Measurements from ENCODE around the gene RIMBP2.

Gene RIMBP2

GRCh38 chr12:130611026-130611905, 104.8 kb downstream of the RIMBP2 start:
- Histone ChIP-seq H3K27ac (no peak overlapping the region), H4K20me1 (ENCODE audit: insufficient read depth) (no peaks in the 10 kb centered on the region)

GRCh38 chr12:130609966-130610365, 106.1 kb downstream of the RIMBP2 start:
- no peak overlapping the region for H2AFZ ChIP-seq (ENCODE audit: low read depth)
- no peak overlapping the region for H3K4me2 ChIP-seq
- no peaks in the 10 kb centered on the region for H3K4me1 ChIP-seq (ENCODE audit: low read depth, poor library complexity, severe bottlenecking)
- H3K27ac ChIP-seq = no peak overlapping the region
- no peaks in the 10 kb centered on the region for H3K79me2 ChIP-seq (ENCODE audit: insufficient read depth, low read depth)
- H3K27me3 ChIP-seq (ENCODE audit: insufficient read depth, low read depth) = no peaks in the 10 kb centered on the region
- H3K36me3 ChIP-seq (ENCODE audit: insufficient read depth) = no peaks in the 10 kb centered on the region
- TF ChIP-seq CTCF (conservative IDR thresholded peaks at IDR 0.05; ENCODE audit: low read depth, low read length) = no peak
- no peaks in the 10 kb centered on the region for H4K20me1 ChIP-seq (ENCODE audit: insufficient read depth)
- H3K9ac ChIP-seq = no peak overlapping the region
- no peak overlapping the region for H3K4me3 ChIP-seq (IDR thresholded peaks at IDR 0.05; ENCODE audit: insufficient read depth, low read depth, low read length)

More at GRCh38 chr12:130611026-130611905, 104.8 kb downstream of the RIMBP2 start:
- Histone ChIP-seq H3K79me2 (ENCODE audit: insufficient read depth, low read depth) (no peaks in the 10 kb centered on the region), H3K4me3 (IDR thresholded peaks at IDR 0.05; ENCODE audit: insufficient read depth, low read depth, low read length) (no peak overlapping the region), H3K36me3 (ENCODE audit: insufficient read depth) (no peaks in the 10 kb centered on the region), H3K9ac (no peak overlapping the region), H3K27me3 (ENCODE audit: insufficient read depth, low read depth) (no peaks in the 10 kb centered on the region), H3K4me2 (no peak overlapping the region), H2AFZ (ENCODE audit: low read depth) (no peak overlapping the region), H3K4me1 (ENCODE audit: low read depth, poor library complexity, severe bottlenecking) (no peaks in the 10 kb centered on the region)
- TF ChIP-seq CTCF (conservative IDR thresholded peaks at IDR 0.05; ENCODE audit: low read depth, low read length) = no peak

- H2AFZ ChIP-seq (ENCODE audit: low read depth) = no peak overlapping the region
- H3K4me1 ChIP-seq (ENCODE audit: low read depth, poor library complexity, severe bottlenecking) = no peaks in the 10 kb centered on the region
- no peak for TF ChIP-seq CTCF (conservative IDR thresholded peaks at IDR 0.05; ENCODE audit: low read depth, low read length)
- H3K27ac ChIP-seq = no peak overlapping the region
- no peaks in the 10 kb centered on the region for H4K20me1 ChIP-seq (ENCODE audit: insufficient read depth)
- H3K27me3 ChIP-seq (ENCODE audit: insufficient read depth, low read depth) = no peaks in the 10 kb centered on the region
- H3K9ac ChIP-seq = no peak overlapping the region
- no peak overlapping the region for H3K4me3 ChIP-seq (IDR thresholded peaks at IDR 0.05; ENCODE audit: insufficient read depth, low read depth, low read length)
- H3K79me2 ChIP-seq (ENCODE audit: insufficient read depth, low read depth) = no peaks in the 10 kb centered on the region
- H3K4me2 ChIP-seq = no peak overlapping the region
- H3K36me3 ChIP-seq (ENCODE audit: insufficient read depth) = no peaks in the 10 kb centered on the region
Observed at GRCh38 chr12:130608831-130609230, 107.3 kb downstream of the RIMBP2 start.

GRCh38 chr12:130608132-130608531, 108.0 kb downstream of the RIMBP2 start:
- Histone ChIP-seq H3K36me3 (ENCODE audit: insufficient read depth) (no peaks in the 10 kb centered on the region), H3K4me1 (ENCODE audit: low read depth, poor library complexity, severe bottlenecking) (no peaks in the 10 kb centered on the region), H3K27ac (no peak overlapping the region), H3K9ac (no peak overlapping the region), H3K27me3 (ENCODE audit: insufficient read depth, low read depth) (no peaks in the 10 kb centered on the region), H2AFZ (ENCODE audit: low read depth) (no peak overlapping the region), H4K20me1 (ENCODE audit: insufficient read depth) (no peaks in the 10 kb centered on the region), H3K4me2 (no peak overlapping the region), H3K4me3 (IDR thresholded peaks at IDR 0.05; ENCODE audit: insufficient read depth, low read depth, low read length) (no peak overlapping the region), H3K79me2 (ENCODE audit: insufficient read depth, low read depth) (no peaks in the 10 kb centered on the region)
- TF ChIP-seq CTCF (conservative IDR thresholded peaks at IDR 0.05; ENCODE audit: low read depth, low read length) = no peak
